ENCODE data around the gene DNAL4. TPM values are rescaled to one million over a fixed set of nuclear protein-coding genes. Genes with fewer than 3 reads are reported as not detected.

DNAL4 gene
- total and polyA plus RNA-seq, 2 donors (not counting 3 experiments of a cell fraction or from before 2014, with no cell fraction given): 12.9 to 22.7 TPM

DNA sequence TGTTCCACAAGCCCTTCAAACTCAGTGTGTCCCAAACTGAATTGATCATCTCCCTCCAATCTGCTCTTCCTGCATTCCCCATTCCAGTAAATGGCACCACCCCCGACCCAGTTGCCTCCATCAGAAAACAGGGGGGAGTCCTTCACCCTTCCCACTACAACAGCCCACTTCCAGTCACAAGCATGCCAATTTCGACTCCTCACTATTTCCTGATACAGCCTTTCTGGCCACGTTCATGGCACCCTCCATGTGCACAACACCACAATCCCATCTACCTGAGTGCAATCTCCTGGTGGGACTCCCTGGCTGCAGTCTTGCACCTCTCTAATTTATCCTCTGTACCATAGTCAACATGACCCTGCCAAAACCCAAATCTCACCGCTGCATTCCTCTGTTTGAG lies 1.6 kb upstream of the DNAL4 start:
- BruUV-seq (replicated peaks): no TSS peak
- H3K4me2 ChIP-seq (ENCODE audit: insufficient read depth, low read length): no peak overlapping the region
- H3K4me1 ChIP-seq (ENCODE audit: control insufficient read depth, extremely low read depth, insufficient read depth, low read length): peaks cover 8% of the 10 kb centered on the region
- no peak overlapping the region for H3K27ac ChIP-seq (ENCODE audit: insufficient read depth, low read depth, low read length)
- H3K9ac ChIP-seq (replicated peaks; ENCODE audit: extremely low read depth, insufficient read depth, low read length): no peak overlapping the region
- no peak overlapping the region for H3K4me3 ChIP-seq (replicated peaks in 1 of 3; ENCODE audit: insufficient read depth in 1 of 3, low read depth in 1 of 3, low read length in 3 of 3)
- peaks cover 5 to 8% of the 10 kb centered on the region in 2 experiments for H3K27me3 ChIP-seq (ENCODE audit: control insufficient read depth in 2 of 2, insufficient read depth in 2 of 2, low read length in 2 of 2)
- H3K9me3 ChIP-seq (replicated peaks; ENCODE audit: control insufficient read depth, insufficient read depth, low read length): no peaks in the 10 kb centered on the region
- H3K36me3 ChIP-seq (ENCODE audit: control insufficient read depth in 2 of 2, extremely low read depth in 1 of 2, insufficient read depth in 2 of 2, low read length in 2 of 2): no peaks in the 10 kb centered on the region
- DNase-seq (ENCODE audit: low read depth, low spot score) (no peak), FAIRE-seq (no peak)
- no peaks in the 10 kb centered on the region for H4K20me1 ChIP-seq (replicated peaks; ENCODE audit: control insufficient read depth, extremely low read depth, insufficient read depth, low read length)
- H3K79me2 ChIP-seq (ENCODE audit: control insufficient read depth, insufficient read depth, low read length): no peaks in the 10 kb centered on the region
- TF ChIP-seq MYC (IDR thresholded peaks at IDR 0.05; ENCODE audit: low read depth, low read length): no peak
- no peak for TF ChIP-seq EZH2 (IDR thresholded peaks at IDR 0.05; ENCODE audit: borderline replicate concordance, low read depth, low read length, severe bottlenecking)
- TF ChIP-seq POLR2AphosphoS5 (IDR thresholded peaks at IDR 0.05; ENCODE audit: insufficient read depth, low read depth, low read length): no peak
- no peak for TF ChIP-seq POLR2A (IDR thresholded peaks at IDR 0.05; ENCODE audit: low read depth, low read length)
- no peak for TF ChIP-seq GATA2 (IDR thresholded peaks at IDR 0.05; ENCODE audit: insufficient read depth, insufficient read length, low read depth, low read length)
- TF ChIP-seq, protein P1, sequence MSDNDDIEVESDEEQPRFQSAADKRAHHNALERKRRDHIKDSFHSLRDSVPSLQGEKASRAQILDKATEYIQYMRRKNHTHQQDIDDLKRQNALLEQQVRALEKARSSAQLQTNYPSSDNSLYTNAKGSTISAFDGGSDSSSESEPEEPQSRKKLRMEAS (IDR thresholded peaks at IDR 0.05; ENCODE audit: insufficient read depth, insufficient read length): no peak
- TF ChIP-seq JUN (IDR thresholded peaks at IDR 0.05; ENCODE audit: borderline replicate concordance, insufficient read depth, insufficient read length, low read depth): no peak
- no peak for TF ChIP-seq CTCF (IDR thresholded peaks at IDR 0.05; ENCODE audit: extremely low read depth in 1 of 2, insufficient read depth in 1 of 2, low read depth in 1 of 2, low read length in 2 of 2)
- TF ChIP-seq FOS (IDR thresholded peaks at IDR 0.05; ENCODE audit: borderline replicate concordance, insufficient read depth, low read length): no peak
- no peaks in the 10 kb centered on the region for H3K9me1 ChIP-seq (replicated peaks; ENCODE audit: control insufficient read depth, extremely low read depth, insufficient read depth, low read length)
- H2AFZ ChIP-seq (ENCODE audit: low read depth, low read length): no peak overlapping the region
- intact Hi-C loops (cut with micrococcal nuclease) (no loop called here), dilution Hi-C loops (cut with MboI; ENCODE audit: extremely low pct_ligation_motif_present, low sequenced_read_pairs) (no loop called here)
- POLR2A ChIA-PET: no interaction called here
- CTCF ChIA-PET: interaction anchor here (1.2 kb wide), 1 partner anchor 26 kb away, joined by 6 read pairs; no protein-coding TSS in a partner anchor
